GM23338 (cell line): ENCODE measurements around the gene SLC37A1. TPM values are rescaled to one million over a fixed set of nuclear protein-coding genes. Genes with fewer than 3 reads are reported as not detected.

Experiments used
- ATAC-seq: fragments of 200-7000 bp; cut with Tn5 transposase; 3 replicates; pipeline ENCODE4 v1.9.1; 2020
- DNase-seq: peaks from one replicate; pipeline ENCODE4 v3.0.0-alpha.2; 2015; ENCODE audit warnings: low spot score
- H2AFZ ChIP-seq: fragments of 200-600 bp; sonication (generic); 2 replicates; pipeline ENCODE4 v1.8.0; 2016; ENCODE audit warnings: antibody characterized with exemption, mild to moderate bottlenecking, moderate library complexity
- H3F3A ChIP-seq: fragments of 200-600 bp; sonication (generic); replicated peaks from 2 replicates; pipeline ENCODE4 v1.8.0; 2017; ENCODE audit warnings: antibody characterized with exemption, mixed run types, low read depth
- H3K27ac ChIP-seq: fragments of 200-600 bp; sonication (generic); 2 replicates; pipeline ENCODE4 v1.6.1; 2016; ENCODE audit warnings: low read depth
- H3K27me3 ChIP-seq: fragments of 200-600 bp; sonication (generic); 2 replicates; pipeline ENCODE4 v1.8.0; 2016; ENCODE audit warnings: mild to moderate bottlenecking, mixed run types, moderate library complexity; ENCODE audit not compliant: insufficient read depth
- H3K36me3 ChIP-seq: fragments of 200-600 bp; sonication (generic); 2 replicates; pipeline ENCODE4 v1.8.0; 2016; ENCODE audit warnings: mild to moderate bottlenecking; ENCODE audit not compliant: insufficient read depth
- H3K4me1 ChIP-seq: fragments of 200-600 bp; sonication (generic); 2 replicates; pipeline ENCODE4 v1.8.0; 2016; ENCODE audit warnings: mild to moderate bottlenecking, moderate library complexity; ENCODE audit not compliant: insufficient read depth
- H3K4me2 ChIP-seq: fragments of 200-600 bp; sonication (generic); 2 replicates; pipeline ENCODE4 v1.7.1; 2017; ENCODE audit warnings: mixed run types
- H3K4me3 ChIP-seq: fragments of 200-600 bp; sonication (generic); 2 replicates; pipeline ENCODE4 v1.6.1; 2016; ENCODE audit warnings: mixed run types
- H3K79me2 ChIP-seq: fragments of 200-600 bp; sonication (generic); replicated peaks from 2 replicates; pipeline ENCODE4 v1.8.0; 2017; ENCODE audit warnings: mild to moderate bottlenecking; ENCODE audit not compliant: insufficient read depth
- H3K9me2 ChIP-seq: fragments of 200-600 bp; sonication (generic); 2 replicates; pipeline ENCODE4 v1.8.0; 2017; ENCODE audit not compliant: insufficient read depth
- H4K20me1 ChIP-seq: fragments of 200-600 bp; sonication (generic); replicated peaks from 2 replicates; pipeline ENCODE4 v1.8.0; 2017; ENCODE audit warnings: mild to moderate bottlenecking; ENCODE audit not compliant: insufficient read depth
- H3K27ac Mint-ChIP-seq: 2 replicates; pipeline ENCODE4 v1.8.0; 2020; ENCODE audit warnings: inconsistent platforms, mild to moderate bottlenecking, moderate library complexity, mixed read lengths
- H3K27me3 Mint-ChIP-seq: 3 replicates; pipeline ENCODE4 v1.8.0; 2022; ENCODE audit warnings: low read depth, mild to moderate bottlenecking, moderate library complexity, mixed read lengths, inconsistent platforms; ENCODE audit not compliant: insufficient read depth, poor library complexity
- H3K36me3 Mint-ChIP-seq: 3 replicates; pipeline ENCODE4 v1.8.0; 2021; ENCODE audit warnings: low read depth, mild to moderate bottlenecking, inconsistent platforms, moderate library complexity, mixed read lengths
- H3K4me1 Mint-ChIP-seq: 3 replicates; pipeline ENCODE4 v1.8.0; 2020; ENCODE audit warnings: mild to moderate bottlenecking, inconsistent platforms, mixed read lengths
- H3K4me3 Mint-ChIP-seq: 3 replicates; pipeline ENCODE4 v1.8.0; 2021; ENCODE audit warnings: moderate library complexity, mild to moderate bottlenecking, inconsistent platforms, mixed read lengths
- H3K9me3 Mint-ChIP-seq: 3 replicates; pipeline ENCODE4 v1.8.0; 2020; ENCODE audit warnings: moderate library complexity, mild to moderate bottlenecking, inconsistent platforms, mixed read lengths
- CREB1 ChIP-seq: fragments of 250-450 bp; sonication (Bioruptor Pico); IDR thresholded peaks from 2 replicates; pipeline ENCODE4 v1.5.0; 2020; ENCODE audit warnings: low read depth, mild to moderate bottlenecking, moderate library complexity
- ETS1 ChIP-seq: IDR thresholded peaks from 2 replicates; pipeline ENCODE4 v1.6.1; 2016; ENCODE audit warnings: antibody characterized with exemption
- EZH2 ChIP-seq: fragments of 200-600 bp; sonication (generic); IDR thresholded peaks from one replicate; pipeline ENCODE4 v1.8.0; 2017; ENCODE audit warnings: antibody characterized with exemption, mild to moderate bottlenecking, low read depth; ENCODE audit not compliant: unreplicated experiment
- EZH2phosphoT487 ChIP-seq: fragments of 200-600 bp; sonication (generic); IDR thresholded peaks from one replicate; pipeline ENCODE4 v1.8.1; 2018; ENCODE audit warnings: antibody characterized with exemption; ENCODE audit not compliant: unreplicated experiment
- JUNB ChIP-seq: IDR thresholded peaks from one replicate; pipeline ENCODE4 v1.6.1; 2016; ENCODE audit warnings: antibody characterized with exemption; ENCODE audit not compliant: unreplicated experiment
- NANOG ChIP-seq: IDR thresholded peaks from 2 replicates; pipeline ENCODE4 v1.6.1; 2016; ENCODE audit warnings: antibody characterized with exemption, borderline replicate concordance
- POLR2AphosphoS5 ChIP-seq: IDR thresholded peaks from 2 replicates; pipeline ENCODE4 v1.6.1; 2016; ENCODE audit warnings: antibody characterized with exemption, low read depth
- REST ChIP-seq: IDR thresholded peaks from one replicate; pipeline ENCODE4 v1.6.1; 2018; ENCODE audit warnings: antibody characterized with exemption; ENCODE audit not compliant: unreplicated experiment
- ZNF331 ChIP-seq: fragments of 250-450 bp; sonication (Bioruptor Pico); IDR thresholded peaks from 2 replicates; pipeline ENCODE4 v1.5.0; 2020; ENCODE audit warnings: low read depth, mild to moderate bottlenecking, moderate library complexity
- polyA plus RNA-seq: library from polyadenylated mRNA; unstranded; fragments of >200 nt; fragmentation: Nextera tagmentation; extraction: Ambion mirVana; gene quantifications from 2 replicates; pipeline ENCODE4 v1.2.1, GENCODE V29; 2016
- total RNA-seq: library from RNA; depleted of rRNA; stranded (reverse); fragments of >200 nt; shearing (Covaris generic); gene quantifications from 2 replicates; pipeline ENCODE4 v1.2.3, GENCODE V29; 2014
- TF ChIP-seq, protein P1 (sequence below), 2 experiments: fragments of 200-600 bp in 1 of 2; sonication (generic) in 1 of 2; conservative IDR thresholded peaks; 2 replicates each; pipeline versions ENCODE4 v1.5.1 to v1.6.1; 2016 to 2017; ENCODE audit warnings: antibody characterized with exemption in 2 of 2, low read depth in 2 of 2, mild to moderate bottlenecking in 2 of 2, moderate library complexity in 1 of 2

The SLC37A1 gene
- total and polyA plus RNA-seq, 2 experiments from 2014 or later: 14.0 to 30.3 TPM

DNA sequence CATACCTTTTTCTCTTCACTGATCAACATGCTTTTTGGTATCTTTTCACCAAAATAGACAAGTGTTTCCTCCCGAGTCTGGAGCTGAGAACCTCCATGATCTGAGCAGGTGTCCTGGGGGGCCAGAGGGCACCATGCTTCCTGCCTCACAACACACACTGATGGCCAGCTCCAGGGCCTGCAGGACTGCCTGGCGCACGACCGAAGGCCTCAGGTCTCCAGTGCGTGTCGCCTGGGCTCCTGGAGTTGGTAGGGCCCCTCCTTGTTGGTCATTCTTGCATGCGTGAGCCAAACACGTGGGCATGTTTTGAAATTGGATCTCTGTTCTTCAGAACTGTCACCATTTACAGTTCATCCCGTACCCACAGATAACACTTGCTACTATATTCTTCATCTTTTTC lies 64.4 kb downstream of the SLC37A1 start:
- Mint-ChIP-seq H3K36me3 (peaks cover 46% of the 10 kb centered on the region), H3K4me3 (no peak overlapping the region), H3K27me3 (peaks cover 14% of the 10 kb centered on the region), H3K27ac (no peak overlapping the region), H3K4me1 (no peaks in the 10 kb centered on the region), H3K9me3 (peaks cover 19% of the 10 kb centered on the region)
- Histone ChIP-seq H3F3A (0 out of 2 replicates have a peak, but pooled peaks cover 4% of the 10 kb centered on the region), H3K36me3 (peaks cover 11% of the 10 kb centered on the region; the same call in 1 of the 2 replicates), H3K4me3 (no peak overlapping the region), H3K9me2 (no peaks in the 10 kb centered on the region; the same call in 1 of the 2 replicates), H3K4me1 (no peaks in the 10 kb centered on the region), H2AFZ (no peak overlapping the region), H3K27ac (no peak overlapping the region), H3K4me2 (no peak overlapping the region), H3K27me3 (no peaks in the 10 kb centered on the region), H3K79me2 (no peaks in the 10 kb centered on the region), H4K20me1 (no peaks in the 10 kb centered on the region)
- TF ChIP-seq POLR2AphosphoS5: no peak
- no peak for TF ChIP-seq ETS1
- TF ChIP-seq JUNB: no peak
- TF ChIP-seq ZNF331 (CRISPR knock-in tag): no peak
- DNase-seq (no peak), ATAC-seq (no peak)

DNA sequence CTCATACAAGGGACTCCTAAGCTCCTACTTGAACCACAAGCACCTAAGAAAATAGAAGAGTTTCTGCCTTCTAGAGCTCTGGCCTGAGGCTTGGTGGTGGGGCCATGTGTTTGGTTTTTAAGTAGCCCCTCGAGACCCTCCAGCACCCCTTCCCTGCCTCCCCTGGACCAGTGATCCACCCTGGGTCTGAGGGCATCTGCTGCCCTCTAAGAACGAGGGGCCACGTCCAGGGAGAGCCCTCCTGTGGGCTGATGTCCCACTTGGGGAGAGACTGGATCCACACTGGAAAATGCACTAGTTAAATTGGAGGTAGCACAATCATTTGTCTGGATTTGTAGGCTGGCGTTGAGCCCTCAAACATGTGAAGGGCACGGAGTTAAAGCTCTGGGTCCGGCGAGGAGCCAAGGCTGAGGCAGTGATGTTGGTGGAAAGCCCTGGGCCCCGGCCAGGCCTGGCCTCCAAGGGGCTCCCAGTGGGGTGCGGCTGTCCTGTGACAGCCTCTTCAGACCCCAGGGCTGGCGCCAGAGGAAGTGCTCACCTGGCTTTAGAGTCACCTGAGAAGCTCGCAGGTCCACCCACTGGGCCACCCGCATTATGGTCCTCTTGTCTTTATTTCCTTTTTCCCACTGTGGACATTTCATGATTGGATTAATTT lies 65.2 kb downstream of the SLC37A1 start:
- no peaks in the 10 kb centered on the region for H3K4me1 Mint-ChIP-seq
- TF ChIP-seq NANOG (no peak), EZH2phosphoT487 (no peak), EZH2 (no peak), CREB1 (CRISPR knock-in tag) (no peak), JUNB (no peak), REST (no peak)
- TF ChIP-seq, protein P1, sequence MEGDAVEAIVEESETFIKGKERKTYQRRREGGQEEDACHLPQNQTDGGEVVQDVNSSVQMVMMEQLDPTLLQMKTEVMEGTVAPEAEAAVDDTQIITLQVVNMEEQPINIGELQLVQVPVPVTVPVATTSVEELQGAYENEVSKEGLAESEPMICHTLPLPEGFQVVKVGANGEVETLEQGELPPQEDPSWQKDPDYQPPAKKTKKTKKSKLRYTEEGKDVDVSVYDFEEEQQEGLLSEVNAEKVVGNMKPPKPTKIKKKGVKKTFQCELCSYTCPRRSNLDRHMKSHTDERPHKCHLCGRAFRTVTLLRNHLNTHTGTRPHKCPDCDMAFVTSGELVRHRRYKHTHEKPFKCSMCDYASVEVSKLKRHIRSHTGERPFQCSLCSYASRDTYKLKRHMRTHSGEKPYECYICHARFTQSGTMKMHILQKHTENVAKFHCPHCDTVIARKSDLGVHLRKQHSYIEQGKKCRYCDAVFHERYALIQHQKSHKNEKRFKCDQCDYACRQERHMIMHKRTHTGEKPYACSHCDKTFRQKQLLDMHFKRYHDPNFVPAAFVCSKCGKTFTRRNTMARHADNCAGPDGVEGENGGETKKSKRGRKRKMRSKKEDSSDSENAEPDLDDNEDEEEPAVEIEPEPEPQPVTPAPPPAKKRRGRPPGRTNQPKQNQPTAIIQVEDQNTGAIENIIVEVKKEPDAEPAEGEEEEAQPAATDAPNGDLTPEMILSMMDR (conservative IDR thresholded peaks at IDR 0.05; ENCODE audit: low read depth in 2 of 2): no peak

More for the DNA sequence above, 65.2 kb downstream of the SLC37A1 start:
- H3K4me1 ChIP-seq: no peaks in the 10 kb centered on the region
- Mint-ChIP-seq H3K36me3 (peaks cover 42% of the 10 kb centered on the region), H3K27me3 (peaks cover 15% of the 10 kb centered on the region), H3K4me3 (no peak overlapping the region), H3K9me3 (peaks cover 19% of the 10 kb centered on the region), H3K27ac (no peak overlapping the region)
- no peak overlapping the region for H3K27ac ChIP-seq
- no peak overlapping the region for H2AFZ ChIP-seq
- ATAC-seq: no peak
- no peaks in the 10 kb centered on the region for H3K27me3 ChIP-seq
- 0 out of 2 replicates have a peak, but pooled peaks cover 4% of the 10 kb centered on the region for H3F3A ChIP-seq
- H4K20me1 ChIP-seq: no peaks in the 10 kb centered on the region
- no peak overlapping the region for H3K4me3 ChIP-seq
- no peaks in the 10 kb centered on the region for H3K79me2 ChIP-seq
- peaks cover 11% of the 10 kb centered on the region; the same call in 1 of the 2 replicates for H3K36me3 ChIP-seq
- no peaks in the 10 kb centered on the region; the same call in 1 of the 2 replicates for H3K9me2 ChIP-seq
- H3K4me2 ChIP-seq: no peak overlapping the region
- no peak for DNase-seq
